ENCODE results near the gene PEX14.

- TF ChIP-seq CTCF (IDR thresholded peaks at IDR 0.05) (no peak), POLR2A (IDR thresholded peaks at IDR 0.05) (no peak)
These were observed 4.5 kb downstream of the PEX14 start for GRCh38 chr1:10479296-10479695.
